ENCODE results near the gene PDZD2. TPM values are rescaled to one million over a fixed set of nuclear protein-coding genes. Genes with fewer than 3 reads are reported as not detected.

PDZD2 gene
- total RNA-seq, 1 donor from 2014 or later, result 1.1 TPM

- Histone ChIP-seq H3K4me3 (no peak overlapping the region), H4K20me1 (ENCODE audit: low read depth) (no peaks in the 10 kb centered on the region), H3K9ac (no peak overlapping the region), H3K27ac (no peak overlapping the region), H3K27me3 (no peaks in the 10 kb centered on the region), H3F3A (ENCODE audit: low read depth) (peaks cover 21% of the 10 kb centered on the region), H3K4me2 (no peak overlapping the region), H3K9me3 (ENCODE audit: low read depth) (no peaks in the 10 kb centered on the region), H2AFZ (replicated peaks) (no peak overlapping the region), H3K36me3 (no peaks in the 10 kb centered on the region), H3K79me2 (ENCODE audit: low read depth) (no peaks in the 10 kb centered on the region), H3K4me1 (peaks cover 20% of the 10 kb centered on the region)
- Mint-ChIP-seq H3K4me1 (peaks cover 20% of the 10 kb centered on the region), H3K4me3 (no peak overlapping the region), H3K27ac (no peak overlapping the region), H3K27me3 (ENCODE audit: insufficient read depth, low read depth) (peaks cover 6% of the 10 kb centered on the region), H3K9me3 (no peaks in the 10 kb centered on the region), H3K36me3 (no peaks in the 10 kb centered on the region)
- DNase-seq (ENCODE audit: low spot score), result no peak
- TF ChIP-seq EZH2phosphoT487 (IDR thresholded peaks at IDR 0.05), result no peak
- TF ChIP-seq EZH2 (IDR thresholded peaks at IDR 0.05), result no peak
- no peak for TF ChIP-seq CTCF (IDR thresholded peaks at IDR 0.05)
Measured at GRCh38 chr5:31703757-31704156, 64.8 kb downstream of the PDZD2 start.

- DNase-seq (ENCODE audit: low spot score), result no peak
- no peak overlapping the region for H3K4me3 Mint-ChIP-seq
- H3K36me3 Mint-ChIP-seq, result no peaks in the 10 kb centered on the region
Measured at GRCh38 chr5:31706186-31706585, 67.3 kb downstream of the PDZD2 start.

GRCh38 chr5:31707329-31707728 lies 68.4 kb downstream of the PDZD2 start:
- H3F3A ChIP-seq (ENCODE audit: low read depth), result peaks cover 6% of the 10 kb centered on the region
- peaks cover 2% of the 10 kb centered on the region for H3K4me1 ChIP-seq
- H3K79me2 ChIP-seq (ENCODE audit: low read depth), result no peaks in the 10 kb centered on the region
- H3K9ac ChIP-seq, result no peak overlapping the region
- H3K27ac ChIP-seq, result no peak overlapping the region
- peaks cover 18% of the 10 kb centered on the region for H3K4me1 Mint-ChIP-seq
- no peaks in the 10 kb centered on the region for H3K36me3 Mint-ChIP-seq
- DNase-seq (ENCODE audit: low spot score), result no peak
- no peaks in the 10 kb centered on the region for H3K9me3 Mint-ChIP-seq
- no peak overlapping the region for H2AFZ ChIP-seq (replicated peaks)
- H3K36me3 ChIP-seq, result no peaks in the 10 kb centered on the region
- TF ChIP-seq EZH2phosphoT487 (IDR thresholded peaks at IDR 0.05) (no peak), EZH2 (IDR thresholded peaks at IDR 0.05) (no peak), CTCF (IDR thresholded peaks at IDR 0.05) (no peak)
- no peaks in the 10 kb centered on the region for H4K20me1 ChIP-seq (ENCODE audit: low read depth)
- H3K4me3 ChIP-seq, result no peak overlapping the region
- H3K4me3 Mint-ChIP-seq, result no peak overlapping the region
- H3K27ac Mint-ChIP-seq, result no peak overlapping the region
- no peak overlapping the region for H3K4me2 ChIP-seq
- no peaks in the 10 kb centered on the region for H3K9me3 ChIP-seq (ENCODE audit: low read depth)
- peaks cover 2% of the 10 kb centered on the region for H3K27me3 Mint-ChIP-seq (ENCODE audit: insufficient read depth, low read depth)
- no peaks in the 10 kb centered on the region for H3K27me3 ChIP-seq

More at GRCh38 chr5:31706186-31706585, 67.3 kb downstream of the PDZD2 start:
- peaks cover 20% of the 10 kb centered on the region for H3K4me1 Mint-ChIP-seq
- Histone ChIP-seq H3K36me3 (no peaks in the 10 kb centered on the region), H3K4me2 (no peak overlapping the region), H3K4me3 (no peak overlapping the region), H2AFZ (replicated peaks) (no peak overlapping the region), H4K20me1 (ENCODE audit: low read depth) (no peaks in the 10 kb centered on the region), H3K9me3 (ENCODE audit: low read depth) (no peaks in the 10 kb centered on the region), H3K27me3 (no peaks in the 10 kb centered on the region), H3K27ac (no peak overlapping the region), H3K9ac (no peak overlapping the region), H3K4me1 (peaks cover 14% of the 10 kb centered on the region), H3K79me2 (ENCODE audit: low read depth) (no peaks in the 10 kb centered on the region), H3F3A (ENCODE audit: low read depth) (peaks cover 17% of the 10 kb centered on the region)
- TF ChIP-seq EZH2 (IDR thresholded peaks at IDR 0.05) (no peak), CTCF (IDR thresholded peaks at IDR 0.05) (no peak), EZH2phosphoT487 (IDR thresholded peaks at IDR 0.05) (no peak)
- H3K27me3 Mint-ChIP-seq (ENCODE audit: insufficient read depth, low read depth), result peaks cover 2% of the 10 kb centered on the region
- H3K9me3 Mint-ChIP-seq, result no peaks in the 10 kb centered on the region
- no peak overlapping the region for H3K27ac Mint-ChIP-seq

All from neural progenitor cell (in vitro differentiated cells).